HFF-Myc (cell line): ENCODE measurements around the gene NLN.
"Not testable (repeated sequence)": the region's sequence is repeated elsewhere in the genome, so short reads cannot be mapped to it uniquely, and the experiment has no call there.

Experiments
- DNase-seq: peaks from one replicate; pipeline ENCODE4 v3.0.0-alpha.2; 2011; ENCODE audit warnings: low read depth; ENCODE audit errors: extremely low read depth
- H3K4me3 ChIP-seq: replicated peaks from 2 replicates; pipeline ENCODE4 v1.5.1; 2011; ENCODE audit warnings: low read depth, mild to moderate bottlenecking, control low read depth, low read length
- TF ChIP-seq, protein P1 (sequence below): IDR thresholded peaks from 2 replicates; pipeline ENCODE4 v1.5.1; 2012; ENCODE audit warnings: mild to moderate bottlenecking, low read depth, low read length, control low read depth; ENCODE audit errors: missing control alignments

NLN gene

DNA sequence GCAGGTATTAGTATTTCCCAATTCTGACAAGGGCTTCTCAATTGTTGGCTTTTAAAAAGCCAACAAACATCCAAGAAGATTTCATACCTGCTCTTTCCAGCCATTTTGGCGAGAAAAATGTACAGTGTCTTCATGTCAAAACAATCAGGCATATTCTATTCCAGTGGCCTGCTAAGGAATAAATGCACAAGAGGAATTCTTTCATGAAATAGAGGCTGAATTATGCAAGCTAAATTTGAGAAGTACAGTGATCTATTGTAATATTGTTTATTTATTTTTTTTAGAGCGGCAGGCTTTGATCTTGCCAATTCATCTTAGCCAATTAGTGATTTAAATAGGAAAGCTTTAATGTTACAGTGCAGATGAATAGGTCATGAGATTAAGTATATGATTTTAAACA lies 49.3 kb downstream of the NLN start:
- H3K4me3 ChIP-seq: no peak overlapping the region
- TF ChIP-seq, protein P1, sequence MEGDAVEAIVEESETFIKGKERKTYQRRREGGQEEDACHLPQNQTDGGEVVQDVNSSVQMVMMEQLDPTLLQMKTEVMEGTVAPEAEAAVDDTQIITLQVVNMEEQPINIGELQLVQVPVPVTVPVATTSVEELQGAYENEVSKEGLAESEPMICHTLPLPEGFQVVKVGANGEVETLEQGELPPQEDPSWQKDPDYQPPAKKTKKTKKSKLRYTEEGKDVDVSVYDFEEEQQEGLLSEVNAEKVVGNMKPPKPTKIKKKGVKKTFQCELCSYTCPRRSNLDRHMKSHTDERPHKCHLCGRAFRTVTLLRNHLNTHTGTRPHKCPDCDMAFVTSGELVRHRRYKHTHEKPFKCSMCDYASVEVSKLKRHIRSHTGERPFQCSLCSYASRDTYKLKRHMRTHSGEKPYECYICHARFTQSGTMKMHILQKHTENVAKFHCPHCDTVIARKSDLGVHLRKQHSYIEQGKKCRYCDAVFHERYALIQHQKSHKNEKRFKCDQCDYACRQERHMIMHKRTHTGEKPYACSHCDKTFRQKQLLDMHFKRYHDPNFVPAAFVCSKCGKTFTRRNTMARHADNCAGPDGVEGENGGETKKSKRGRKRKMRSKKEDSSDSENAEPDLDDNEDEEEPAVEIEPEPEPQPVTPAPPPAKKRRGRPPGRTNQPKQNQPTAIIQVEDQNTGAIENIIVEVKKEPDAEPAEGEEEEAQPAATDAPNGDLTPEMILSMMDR: no peak
- DNase-seq: no peak

- H3K4me3 ChIP-seq, DNase-seq: not testable (repeated sequence)
These were observed 51.0 kb downstream of the NLN start for GRCh38 chr5:65772963-65773362.

DNA sequence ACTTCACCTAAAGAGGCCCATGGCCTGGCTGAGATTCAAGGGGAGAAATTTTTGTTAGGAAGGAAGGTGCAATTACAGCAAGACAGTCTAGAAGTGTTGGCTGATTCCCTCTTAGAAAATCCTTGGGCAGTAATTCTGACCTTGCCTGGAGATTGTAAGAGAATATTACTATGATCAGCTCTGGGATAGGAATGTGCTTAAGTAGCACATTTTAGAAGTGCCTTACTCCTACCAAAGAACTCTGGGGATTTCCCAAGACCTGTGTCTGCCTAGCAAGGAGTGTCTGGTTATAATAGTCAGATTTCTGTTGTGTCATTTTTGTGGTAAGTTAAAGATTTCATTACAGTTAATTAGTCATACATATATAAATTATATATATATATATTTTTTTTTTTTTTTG lies 52.3 kb downstream of the NLN start:
- peak; percentile 21 for DNase-seq
- TF ChIP-seq, protein P1: no peak
- no peak overlapping the region for H3K4me3 ChIP-seq

- H3K4me3 ChIP-seq: no peak overlapping the region
- DNase-seq: no peak
- TF ChIP-seq, protein P1: no peak
These were observed 53.5 kb downstream of the NLN start for GRCh38 chr5:65775476-65775875.

GRCh38 chr5:65776441-65777141 lies 54.6 kb downstream of the NLN start:
- no peak for DNase-seq
- TF ChIP-seq, protein P1: no peak
- H3K4me3 ChIP-seq: no peak overlapping the region

DNA sequence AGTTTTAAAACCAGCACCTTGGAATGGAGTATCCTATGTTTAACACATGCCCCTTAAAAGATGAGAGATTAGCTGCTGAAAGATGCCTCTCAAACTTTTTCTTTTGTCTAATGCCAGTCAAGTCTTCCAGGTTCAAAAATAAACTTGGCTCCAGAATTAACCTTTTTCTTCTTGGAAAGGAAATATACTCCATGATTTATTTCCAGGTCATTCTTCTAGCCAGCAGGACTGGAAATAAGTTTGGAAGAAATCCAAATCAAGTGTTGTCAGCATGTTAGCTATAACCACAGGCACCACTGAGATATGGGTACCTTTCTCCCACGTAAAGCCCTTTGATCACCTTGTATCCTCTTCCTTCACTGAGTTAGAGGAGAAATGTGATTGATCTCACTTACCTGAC lies 56.1 kb downstream of the NLN start:
- TF ChIP-seq, protein P1: no peak
- no peak for DNase-seq
- H3K4me3 ChIP-seq: no peak overlapping the region

GRCh38 chr5:65779643-65780042 lies 57.6 kb downstream of the NLN start:
- no peak for DNase-seq
- TF ChIP-seq, protein P1: no peak

DNA sequence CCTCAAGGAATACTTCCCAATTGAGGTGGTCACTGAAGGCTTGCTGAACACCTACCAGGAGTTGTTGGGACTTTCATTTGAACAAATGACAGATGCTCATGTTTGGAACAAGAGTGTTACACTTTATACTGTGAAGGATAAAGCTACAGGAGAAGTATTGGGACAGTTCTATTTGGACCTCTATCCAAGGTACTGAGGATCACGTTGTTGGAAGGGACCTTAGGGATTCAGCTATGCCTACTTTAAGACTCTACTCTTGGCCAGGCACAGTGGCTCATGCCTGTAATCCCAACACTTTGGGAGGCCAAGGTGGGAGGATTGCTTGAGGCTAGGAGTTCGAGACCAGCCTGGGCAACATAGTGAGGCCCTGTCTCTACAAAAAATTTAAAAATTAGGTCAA lies 66.3 kb downstream of the NLN start:
- H3K4me3 ChIP-seq, DNase-seq: not testable (repeated sequence)

More at GRCh38 chr5:65779643-65780042, 57.6 kb downstream of the NLN start:
- no peak overlapping the region for H3K4me3 ChIP-seq
